Stimulated activated CD4-positive, alpha-beta T cell treated with anti-CD3 and anti-CD28 coated beads, Interleukin-1b, Interleukin-23, amount 100 ng/mL, for 24 hours (primary cell): ENCODE results near the gene C5orf15.

Experiments used
- DNase-seq, 4 experiments: peaks; one replicate each; pipeline ENCODE4 v3.0.0-alpha.2; 2020; ENCODE audit warnings: low read depth in 4 of 4, low spot score in 1 of 4

The C5orf15 gene

GRCh38 chr5:133924221-133924920 lies 44.1 kb downstream of the C5orf15 start:
- no peak for DNase-seq

GRCh38 chr5:133921979-133922378 lies 46.4 kb downstream of the C5orf15 start:
- no peak for DNase-seq

- no peak for DNase-seq
These were observed 47.4 kb downstream of the C5orf15 start for GRCh38 chr5:133921069-133921468.

GRCh38 chr5:133919148-133920136 lies 49.0 kb downstream of the C5orf15 start:
- no peak for DNase-seq

GRCh38 chr5:133918731-133919130 lies 49.7 kb downstream of the C5orf15 start:
- no peak for DNase-seq

GRCh38 chr5:133918316-133918715 lies 50.1 kb downstream of the C5orf15 start:
- no peak for DNase-seq

GRCh38 chr5:133917785-133918184 lies 50.6 kb downstream of the C5orf15 start:
- no peak for DNase-seq

- no peak for DNase-seq
These were observed 51.5 kb downstream of the C5orf15 start for GRCh38 chr5:133916914-133917313.

- DNase-seq = no peak
These were observed 51.9 kb downstream of the C5orf15 start for GRCh38 chr5:133916479-133916878.

- no peak for DNase-seq
These were observed 54.0 kb downstream of the C5orf15 start for GRCh38 chr5:133914434-133914833.

GRCh38 chr5:133913413-133914155 lies 54.8 kb downstream of the C5orf15 start:
- no peak for DNase-seq

GRCh38 chr5:133912951-133913350 lies 55.5 kb downstream of the C5orf15 start:
- DNase-seq = no peak

GRCh38 chr5:133910571-133910970 lies 57.9 kb downstream of the C5orf15 start:
- DNase-seq = no peak

- DNase-seq = no peak
These were observed 58.8 kb downstream of the C5orf15 start for GRCh38 chr5:133909603-133910002.

- no peak for DNase-seq
These were observed 61.4 kb downstream of the C5orf15 start for GRCh38 chr5:133907075-133907474.

- DNase-seq = no peak
These were observed 62.1 kb downstream of the C5orf15 start for GRCh38 chr5:133906303-133906702.
